Vagina (tissue), 2 donors: ENCODE measurements around the gene USP12.

Experiments used
- CTCF ChIP-seq, 3 experiments: fragments of 450-650 bp in 2 of 3; fragments of 200-600 bp in 1 of 3; sonication (generic) in 1 of 3; IDR thresholded peaks; one replicate each; pipeline ENCODE4 v1.5.1; 2017 to 2019; ENCODE audit warnings: antibody characterized with exemption in 3 of 3, mild to moderate bottlenecking in 2 of 3, moderate library complexity in 2 of 3
- POLR2A ChIP-seq, 2 donors: fragments of 450-650 bp; IDR thresholded peaks; one replicate each; pipeline ENCODE4 v1.6.1; 2017; ENCODE audit warnings: antibody characterized with exemption in 2 of 2, mild to moderate bottlenecking in 2 of 2, moderate library complexity in 2 of 2

- no peak for TF ChIP-seq CTCF (IDR thresholded peaks at IDR 0.05)
- TF ChIP-seq POLR2A (IDR thresholded peaks at IDR 0.05), result no peak
Measured at GRCh38 chr13:27065582-27065981, 106.0 kb downstream of the USP12 start.
